Kidney tubule cell (primary cell): Measurements from ENCODE around the gene SLC49A3.
A peak's percentile ranks its signal among the peaks of the same experiment; 100 is the strongest.
"Not testable (repeated sequence)": the region's sequence is repeated elsewhere in the genome, so short reads cannot be mapped to it uniquely, and the experiment has no call there.

Experiments
- DNase-seq: peaks from one replicate; pipeline ENCODE4 v3.0.0-alpha.2; 2018; ENCODE audit warnings: low spot score

The SLC49A3 gene

GRCh38 chr4:654503-654845 is 34.5 kb downstream of the SLC49A3 start:
- no peak for DNase-seq

GRCh38 chr4:653831-654502 is 35.0 kb downstream of the SLC49A3 start:
- DNase-seq: no peak

DNA sequence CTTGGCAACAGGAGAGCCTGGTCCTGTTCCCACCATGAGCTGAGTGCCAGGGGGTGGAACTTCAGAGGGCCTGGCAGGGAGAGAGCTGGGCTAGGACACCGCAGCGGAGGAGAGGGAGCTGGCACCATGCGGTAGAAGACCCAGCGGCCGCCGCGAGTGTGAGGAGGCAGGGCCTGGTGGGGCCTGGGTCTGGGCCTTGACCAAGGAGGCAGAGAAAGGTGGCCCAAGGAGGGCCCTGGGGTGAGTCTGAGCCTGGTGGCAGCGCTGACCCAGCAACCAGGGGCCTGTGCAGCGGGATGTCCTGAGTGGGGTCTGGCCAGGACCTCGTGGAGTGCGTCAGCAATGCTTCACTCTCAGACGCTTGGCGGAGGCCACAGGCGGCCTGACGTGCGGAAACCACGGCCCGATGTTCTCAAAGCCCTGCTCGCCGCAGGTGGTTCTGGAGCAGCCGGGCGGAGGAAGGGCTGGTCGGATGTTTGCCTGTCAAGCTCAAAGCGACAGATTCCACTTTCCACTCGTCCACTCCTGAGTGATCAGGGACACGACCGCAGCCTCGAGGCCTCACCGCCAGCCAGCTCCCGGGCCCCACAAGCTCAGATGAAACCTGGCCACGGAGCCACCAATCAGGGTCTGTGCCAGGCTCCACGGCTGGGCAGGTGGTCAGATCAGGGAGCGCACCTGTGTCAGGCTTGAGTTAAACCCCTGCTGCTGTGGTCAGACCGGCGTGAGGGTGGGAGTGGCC is 35.7 kb downstream of the SLC49A3 start:
- no peak for DNase-seq

GRCh38 chr4:651884-652642 is 36.9 kb downstream of the SLC49A3 start:
- no peak for DNase-seq

DNA sequence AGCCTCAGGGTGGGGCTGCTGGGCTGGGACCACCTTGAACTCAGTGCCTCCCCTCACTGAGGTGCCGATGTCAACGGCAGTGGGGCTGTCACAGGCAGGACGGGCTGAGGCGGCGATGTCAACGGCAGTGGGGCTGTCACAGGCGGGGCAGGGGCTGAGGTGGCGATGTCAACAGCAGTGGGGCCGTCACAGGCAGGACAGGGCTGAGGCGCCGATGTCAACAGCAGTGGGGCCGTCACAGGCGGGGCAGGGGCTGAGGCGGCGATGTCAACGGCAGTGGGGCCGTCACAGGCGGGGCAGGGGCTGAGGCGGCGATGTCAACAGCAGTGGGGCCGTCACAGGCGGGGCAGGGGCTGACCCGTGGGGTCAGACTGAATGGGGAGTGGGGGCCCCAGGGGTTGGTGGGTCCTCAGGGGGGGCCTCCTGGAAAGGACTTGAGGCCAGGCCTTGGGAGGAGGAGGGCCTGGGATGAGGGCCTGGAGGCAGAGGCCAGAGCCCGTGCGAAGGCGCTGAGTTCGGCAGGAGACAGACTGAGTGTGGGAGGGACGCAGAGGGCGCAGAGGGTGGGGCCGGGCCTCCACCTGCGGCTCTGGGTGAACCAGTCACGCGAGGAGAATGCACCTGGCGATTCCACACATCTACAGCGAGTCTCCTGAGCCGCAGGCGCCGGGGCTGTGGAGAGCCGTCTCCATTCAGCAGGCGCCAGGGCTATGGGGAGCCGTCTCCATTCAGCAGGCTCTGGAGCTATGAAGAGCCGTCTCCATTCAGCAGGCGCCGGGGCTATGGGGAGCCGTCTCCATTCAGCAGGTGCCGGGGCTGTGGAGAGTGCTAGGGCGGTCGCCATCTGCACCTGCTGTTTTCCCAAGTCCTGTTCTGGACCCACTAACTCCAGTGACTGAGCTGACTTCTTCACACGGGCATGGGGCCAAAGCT is 37.7 kb downstream of the SLC49A3 start:
- DNase-seq: peak; percentile 30

GRCh38 chr4:650461-650860 is 38.5 kb downstream of the SLC49A3 start:
- no peak for DNase-seq

- no peak for DNase-seq
Measured at GRCh38 chr4:649751-650310, 39.1 kb downstream of the SLC49A3 start.

DNA sequence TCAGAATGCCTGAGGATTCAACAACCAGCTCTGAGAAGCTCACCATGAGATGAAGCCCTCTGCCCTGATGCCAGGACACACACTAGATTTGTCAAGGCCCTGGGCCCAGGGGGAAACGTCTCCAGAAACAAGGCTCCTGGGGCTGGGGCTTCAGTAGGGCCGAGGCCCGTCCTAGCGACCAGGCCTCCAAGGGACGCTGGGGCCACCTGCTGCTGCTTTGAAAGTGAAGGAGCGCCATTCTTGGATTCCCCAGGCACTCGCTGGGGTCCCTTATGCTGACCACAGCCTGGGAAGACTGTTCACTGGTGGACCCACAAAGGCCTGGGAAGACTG is 39.7 kb downstream of the SLC49A3 start:
- DNase-seq: no peak

DNA sequence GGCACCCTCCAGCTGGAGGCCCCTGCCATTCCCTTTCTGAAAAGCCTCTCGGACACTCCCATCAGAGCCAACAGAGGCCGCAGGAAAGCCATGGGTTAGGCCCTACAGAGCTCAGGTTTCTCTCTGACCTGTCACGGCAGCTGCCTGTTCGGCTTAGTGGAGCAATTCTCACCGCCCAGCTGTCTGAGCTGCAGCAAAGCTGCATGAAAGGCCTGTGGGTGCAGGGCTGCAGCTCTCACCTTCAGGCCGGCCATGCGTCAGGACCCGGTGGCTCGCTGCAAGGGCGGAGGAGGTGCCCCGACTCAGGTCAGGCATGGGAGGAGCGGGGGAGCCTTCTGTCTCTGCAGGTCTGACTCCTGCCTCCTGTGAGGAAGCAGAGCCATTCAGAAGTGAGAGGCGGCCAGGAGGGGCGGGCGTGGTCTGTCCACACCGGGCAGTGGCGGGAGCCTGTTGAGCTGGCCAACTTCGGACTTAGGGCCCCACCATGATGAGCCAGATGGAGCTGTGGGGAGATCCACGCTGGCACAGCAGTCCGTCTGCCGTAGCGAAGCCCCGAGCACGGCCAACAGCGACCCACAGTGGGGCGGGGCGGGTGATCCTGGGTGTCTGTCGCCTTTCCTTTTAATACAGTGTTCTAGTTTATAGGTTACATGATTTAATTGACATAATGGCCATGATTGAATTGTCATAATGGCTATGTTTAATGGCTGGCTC is 40.2 kb downstream of the SLC49A3 start:
- no peak for DNase-seq

GRCh38 chr4:647481-647880 is 41.5 kb downstream of the SLC49A3 start:
- no peak for DNase-seq

GRCh38 chr4:646460-646859 is 42.5 kb downstream of the SLC49A3 start:
- no peak for DNase-seq

DNA sequence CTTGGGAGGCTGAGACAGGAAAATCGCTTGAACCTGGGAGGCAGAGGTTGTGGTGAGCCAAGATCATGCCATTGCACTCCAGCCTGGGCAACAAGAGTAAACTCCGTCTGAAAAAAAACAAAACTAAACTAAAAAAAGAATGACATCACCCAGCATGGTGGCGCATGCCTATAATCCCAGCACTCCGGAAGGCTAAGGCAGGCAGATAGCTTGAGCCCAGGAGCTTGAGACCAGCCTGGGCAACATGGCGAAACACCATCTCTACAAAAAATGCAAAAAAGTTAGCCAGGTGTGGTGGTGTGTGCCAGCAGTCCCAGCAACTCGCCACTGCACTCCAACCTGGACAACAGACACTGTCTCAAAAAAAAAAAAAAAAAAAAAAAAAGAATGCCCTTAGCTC is 46.6 kb downstream of the SLC49A3 start:
- DNase-seq: not testable (repeated sequence)

- DNase-seq: no peak
Measured at GRCh38 chr4:637536-638280, 51.2 kb downstream of the SLC49A3 start.

DNA sequence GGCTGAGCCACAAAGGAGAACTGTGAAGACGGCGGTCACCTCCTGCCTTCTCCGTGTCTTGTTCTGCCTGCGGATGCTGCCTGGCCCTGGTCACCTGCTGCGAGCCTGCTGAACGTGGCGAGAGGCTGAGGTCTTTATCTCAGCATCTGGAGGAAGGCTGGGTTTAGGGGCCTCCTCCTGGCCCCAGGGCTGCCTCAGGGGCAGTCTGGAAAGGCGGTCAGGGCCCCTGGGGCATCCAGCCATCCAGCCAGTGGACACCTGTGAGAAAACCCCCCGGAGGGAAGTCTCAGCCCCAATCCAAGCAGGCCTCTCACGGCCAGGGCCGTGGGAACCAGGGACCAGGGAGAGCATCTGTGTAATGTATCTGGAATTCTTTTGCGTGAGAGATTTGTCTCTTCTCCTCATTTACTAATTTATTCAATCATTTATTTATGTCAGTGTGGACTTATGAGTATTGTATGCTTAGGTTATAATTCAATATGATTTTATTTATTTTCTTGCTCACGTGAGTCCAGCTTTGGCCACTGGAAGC is 52.3 kb downstream of the SLC49A3 start:
- DNase-seq: no peak

GRCh38 chr4:635851-636627 is 52.9 kb downstream of the SLC49A3 start:
- DNase-seq: no peak

DNA sequence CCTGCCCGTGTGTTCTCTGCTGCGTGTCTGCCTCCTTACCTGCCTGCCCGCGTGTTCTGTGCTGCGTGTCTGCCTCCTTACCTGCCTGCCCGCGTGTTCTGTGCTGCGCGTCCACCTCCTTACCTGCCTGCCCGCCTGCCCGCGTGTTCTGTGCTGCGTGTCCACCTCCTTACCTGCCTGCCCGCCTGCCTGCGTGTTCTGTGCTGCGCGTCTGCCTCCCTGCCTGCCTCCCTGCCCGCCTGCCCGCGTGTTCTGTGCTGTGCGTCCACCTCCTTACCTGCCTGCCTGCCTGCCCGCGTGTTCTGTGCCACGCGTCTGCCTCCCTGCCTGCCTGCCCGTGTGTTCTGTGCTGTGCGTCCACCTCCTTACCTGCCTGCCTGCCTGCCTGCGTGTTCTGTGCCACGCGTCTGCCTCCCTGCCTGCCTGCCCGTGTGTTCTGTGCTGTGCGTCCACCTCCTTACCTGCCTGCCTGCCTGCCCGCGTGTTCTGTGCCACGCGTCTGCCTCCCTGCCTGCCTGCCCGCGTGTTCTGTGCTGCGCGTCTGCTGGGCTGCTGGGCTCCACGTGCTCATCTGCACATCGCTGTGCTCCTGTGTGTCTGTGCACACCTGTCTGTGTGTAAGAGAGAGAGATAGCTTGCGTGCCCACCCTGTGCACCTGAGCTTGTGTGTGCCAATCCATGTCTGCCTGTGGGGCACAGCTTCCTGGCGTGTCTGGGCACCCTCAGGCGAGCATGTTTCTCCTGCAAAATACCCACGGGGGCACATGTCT is 53.7 kb downstream of the SLC49A3 start:
- not testable (repeated sequence) for DNase-seq

DNA sequence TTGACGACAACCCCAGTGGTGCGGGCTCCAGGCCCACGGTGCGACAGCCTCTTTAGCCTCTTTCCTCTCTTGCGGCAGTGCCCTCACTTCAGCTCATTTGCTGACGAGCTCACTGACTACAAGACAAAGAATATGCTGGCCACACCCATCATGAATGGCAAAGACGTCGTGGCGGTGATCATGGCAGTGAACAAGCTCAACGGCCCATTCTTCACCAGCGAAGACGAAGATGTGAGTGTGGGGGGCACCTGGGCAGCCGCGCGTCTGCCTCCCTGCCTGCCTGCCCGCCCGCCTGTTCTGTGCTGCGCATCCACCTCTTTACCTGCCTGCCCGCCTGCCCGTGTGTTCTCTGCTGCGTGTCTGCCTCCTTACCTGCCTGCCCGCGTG is 54.4 kb downstream of the SLC49A3 start:
- DNase-seq: no peak

- no peak for DNase-seq
Measured at GRCh38 chr4:633976-634598, 54.9 kb downstream of the SLC49A3 start.
